K562 (cell line): ENCODE data around the gene PCSK2.

Experiments
- CTCF ChIP-seq, 3 experiments: IDR thresholded peaks in 2 of 3; conservative IDR thresholded peaks in 1 of 3; 2 replicates each; pipeline ENCODE4 v1.5.1; 2011 to 2012; ENCODE audit warnings: low read length in 3 of 3, mild to moderate bottlenecking in 3 of 3, control low read depth in 2 of 3, improper control_type of control experiment in 1 of 3, inconsistent platforms in 1 of 3, low read depth in 1 of 3, mixed read lengths in 1 of 3, moderate library complexity in 1 of 3; ENCODE audit not compliant: insufficient read depth in 2 of 3
- DEAF1 ChIP-seq: fragments of 450-650 bp; formaldehyde crosslinking; IDR thresholded peaks from 2 replicates; pipeline ENCODE4 v1.4.0; 2020; ENCODE audit warnings: mild to moderate bottlenecking, moderate library complexity
- DPF2 ChIP-seq: fragments of 450-650 bp; IDR thresholded peaks from 2 replicates; pipeline ENCODE4 v1.6.1; 2016
- EP300 ChIP-seq: IDR thresholded peaks from 2 replicates; pipeline ENCODE4 v1.6.1; 2012; ENCODE audit warnings: low read length, improper control_type of control experiment
- ETV6 ChIP-seq, 3 experiments: fragments of 150-350 bp in 1 of 3; sonication (generic) in 1 of 3; formaldehyde crosslinking in 1 of 3; IDR thresholded peaks; 2 replicates each; pipeline versions ENCODE4 v1.6.1 to v1.8.0; 2014 to 2022; ENCODE audit warnings: borderline replicate concordance in 2 of 3, low read depth in 2 of 3, antibody characterized with exemption in 1 of 3, low read length in 1 of 3, mild to moderate bottlenecking in 1 of 3, missing genetic modification reagents in 1 of 3
- FIP1L1 ChIP-seq: fragments of 200-400 bp; formaldehyde crosslinking; IDR thresholded peaks from 2 replicates; pipeline ENCODE4 v1.6.1; 2018; ENCODE audit warnings: mild to moderate bottlenecking, low read depth, low read length; ENCODE audit not compliant: poor library complexity, severe bottlenecking
- GTF2A2 ChIP-seq: IDR thresholded peaks from 2 replicates; pipeline ENCODE4 v1.6.1; 2016; ENCODE audit warnings: mild to moderate bottlenecking, missing genetic modification characterization, missing compliant biosample characterization
- MAFK ChIP-seq: IDR thresholded peaks from 2 replicates; pipeline ENCODE4 v1.6.1; 2011; ENCODE audit warnings: low read length, improper control_type of control experiment
- ZNF217 ChIP-seq: sonication (generic); formaldehyde crosslinking; IDR thresholded peaks from 2 replicates; pipeline ENCODE4 v1.8.0; 2022; ENCODE audit warnings: mild to moderate bottlenecking, missing genetic modification reagents
- ZNF551 ChIP-seq: fragments of 250-450 bp; sonication (Bioruptor Pico); IDR thresholded peaks from 2 replicates; pipeline ENCODE4 v1.5.0; 2021; ENCODE audit warnings: mild to moderate bottlenecking, moderate library complexity
- ZNF561 ChIP-seq: fragments of 450-650 bp; formaldehyde crosslinking; conservative IDR thresholded peaks from 2 replicates; pipeline ENCODE4 v1.4.0; 2020; ENCODE audit warnings: mild to moderate bottlenecking, moderate library complexity

- no peak for TF ChIP-seq CTCF (IDR thresholded peaks at IDR 0.05 in 2 of 3, conservative IDR thresholded peaks at IDR 0.05 in 1 of 3; ENCODE audit: insufficient read depth in 2 of 3, low read depth in 1 of 3, low read length in 3 of 3)
- TF ChIP-seq ZNF561 (CRISPR knock-in tag), result no peak
- no peak for TF ChIP-seq EP300
- TF ChIP-seq ZNF217 (CRISPR knock-in tag), result no peak
- TF ChIP-seq GTF2A2 (tag), result no peak
- TF ChIP-seq ETV6 (IDR thresholded peaks at IDR 0.05; ENCODE audit: borderline replicate concordance in 1 of 2, low read depth in 2 of 2, low read length in 1 of 2), result no peak
- no peak for TF ChIP-seq ETV6 (CRISPR knock-in tag; IDR thresholded peaks at IDR 0.05; ENCODE audit: borderline replicate concordance)
- no peak for TF ChIP-seq DEAF1 (CRISPR knock-in tag)
- TF ChIP-seq DPF2, result no peak
- TF ChIP-seq MAFK, result no peak
- TF ChIP-seq FIP1L1, result no peak
- no peak for TF ChIP-seq ZNF551
Measured at GRCh38 chr20:17227219-17227575, 357 bp downstream of the PCSK2 start.
